ENCODE data around the gene HTR3A.
A peak's percentile ranks its signal among the peaks of the same experiment; 100 is the strongest.
"Not testable (repeated sequence)": the region's sequence is repeated elsewhere in the genome, so short reads cannot be mapped to it uniquely, and the experiment has no call there.

The HTR3A gene

DNA sequence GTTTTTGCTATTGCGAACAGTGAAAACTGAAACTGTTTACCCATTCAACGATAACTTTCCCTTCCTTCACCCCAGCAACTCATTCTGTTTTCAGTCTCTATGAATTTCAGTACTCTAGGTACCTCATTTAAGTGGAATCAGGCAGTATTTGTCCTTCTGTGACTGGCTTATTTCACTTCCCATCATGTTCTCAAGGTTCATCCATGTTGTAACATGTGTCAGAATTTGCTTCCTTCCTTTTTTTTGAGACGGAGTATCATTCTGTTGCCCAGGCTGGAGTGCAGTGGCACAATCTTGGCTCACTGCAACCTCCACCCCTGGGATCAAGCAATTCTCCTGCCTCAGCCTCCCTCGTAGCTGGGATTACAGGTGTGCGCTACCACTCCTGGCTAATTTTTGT, 46.6 kb upstream of the HTR3A start (continued):
- TF ChIP-seq, protein P1, sequence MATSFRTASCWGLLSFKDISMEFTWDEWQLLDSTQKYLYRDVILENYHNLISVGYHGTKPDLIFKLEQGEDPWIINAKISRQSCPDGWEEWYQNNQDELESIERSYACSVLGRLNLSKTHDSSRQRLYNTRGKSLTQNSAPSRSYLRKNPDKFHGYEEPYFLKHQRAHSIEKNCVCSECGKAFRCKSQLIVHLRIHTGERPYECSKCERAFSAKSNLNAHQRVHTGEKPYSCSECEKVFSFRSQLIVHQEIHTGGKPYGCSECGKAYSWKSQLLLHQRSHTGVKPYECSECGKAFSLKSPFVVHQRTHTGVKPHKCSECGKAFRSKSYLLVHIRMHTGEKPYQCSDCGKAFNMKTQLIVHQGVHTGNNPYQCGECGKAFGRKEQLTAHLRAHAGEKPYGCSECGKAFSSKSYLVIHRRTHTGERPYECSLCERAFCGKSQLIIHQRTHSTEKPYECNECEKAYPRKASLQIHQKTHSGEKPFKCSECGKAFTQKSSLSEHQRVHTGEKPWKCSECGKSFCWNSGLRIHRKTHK (tag by site-specific recombination; IDR thresholded peaks at IDR 0.05): no peak

DNA sequence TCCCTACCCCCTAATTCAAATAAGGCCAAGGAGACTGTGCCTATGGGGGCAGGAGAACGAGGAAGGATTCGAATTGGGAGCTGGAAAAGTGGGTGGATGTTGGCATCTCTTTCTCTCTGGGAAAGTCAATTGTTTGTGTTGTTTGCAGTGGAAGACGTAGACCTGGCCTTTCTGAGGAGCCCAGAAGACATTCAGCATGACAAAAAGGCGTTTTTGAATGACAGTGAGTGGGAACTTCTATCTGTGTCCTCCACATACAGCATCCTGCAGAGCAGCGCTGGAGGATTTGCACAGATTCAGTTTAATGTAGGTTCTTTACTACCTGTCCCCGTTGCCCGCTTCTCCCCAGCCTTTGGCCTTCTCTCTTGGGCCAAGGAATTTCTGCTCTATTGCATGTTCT, 42.1 kb upstream of the HTR3A start:
- no peaks in the 10 kb centered on the region for H3K36me3 ChIP-seq (ENCODE audit: control insufficient read depth in 2 of 2, insufficient read depth in 1 of 2, low read length in 2 of 2)
- no peak overlapping the region for H3K4me3 ChIP-seq (ENCODE audit: low read depth, low read length)
- H3K9me3 ChIP-seq (ENCODE audit: control insufficient read depth, insufficient read depth, low read depth, low read length): no peaks in the 10 kb centered on the region
- H3K27ac ChIP-seq (ENCODE audit: extremely low read depth, low read depth, low read length): no peak overlapping the region
- H3K4me1 ChIP-seq (ENCODE audit: control insufficient read depth, insufficient read depth, low read length): no peaks in the 10 kb centered on the region
- ChIA-PET CTCF (no interaction called here), POLR2A (no interaction called here)
- TF ChIP-seq, protein P2, sequence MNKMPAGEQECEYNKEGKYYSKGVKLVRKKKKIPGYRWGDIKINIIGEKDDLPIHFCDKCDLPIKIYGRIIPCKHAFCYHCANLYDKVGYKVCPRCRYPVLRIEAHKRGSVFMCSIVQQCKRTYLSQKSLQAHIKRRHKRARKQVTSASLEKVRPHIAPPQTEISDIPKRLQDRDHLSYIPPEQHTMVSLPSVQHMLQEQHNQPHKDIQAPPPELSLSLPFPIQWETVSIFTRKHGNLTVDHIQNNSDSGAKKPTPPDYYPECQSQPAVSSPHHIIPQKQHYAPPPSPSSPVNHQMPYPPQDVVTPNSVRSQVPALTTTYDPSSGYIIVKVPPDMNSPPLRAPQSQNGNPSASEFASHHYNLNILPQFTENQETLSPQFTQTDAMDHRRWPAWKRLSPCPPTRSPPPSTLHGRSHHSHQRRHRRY (tag by site-specific recombination; IDR thresholded peaks at IDR 0.05): no peak
- no peak for TF ChIP-seq ZNF792 (tag by site-specific recombination; IDR thresholded peaks at IDR 0.05)
- TF ChIP-seq ZNF621 (tag by site-specific recombination; IDR thresholded peaks at IDR 0.05): no peak
- TF ChIP-seq KLF10 (tag by site-specific recombination; IDR thresholded peaks at IDR 0.05): no peak
- TF ChIP-seq, protein P3, sequence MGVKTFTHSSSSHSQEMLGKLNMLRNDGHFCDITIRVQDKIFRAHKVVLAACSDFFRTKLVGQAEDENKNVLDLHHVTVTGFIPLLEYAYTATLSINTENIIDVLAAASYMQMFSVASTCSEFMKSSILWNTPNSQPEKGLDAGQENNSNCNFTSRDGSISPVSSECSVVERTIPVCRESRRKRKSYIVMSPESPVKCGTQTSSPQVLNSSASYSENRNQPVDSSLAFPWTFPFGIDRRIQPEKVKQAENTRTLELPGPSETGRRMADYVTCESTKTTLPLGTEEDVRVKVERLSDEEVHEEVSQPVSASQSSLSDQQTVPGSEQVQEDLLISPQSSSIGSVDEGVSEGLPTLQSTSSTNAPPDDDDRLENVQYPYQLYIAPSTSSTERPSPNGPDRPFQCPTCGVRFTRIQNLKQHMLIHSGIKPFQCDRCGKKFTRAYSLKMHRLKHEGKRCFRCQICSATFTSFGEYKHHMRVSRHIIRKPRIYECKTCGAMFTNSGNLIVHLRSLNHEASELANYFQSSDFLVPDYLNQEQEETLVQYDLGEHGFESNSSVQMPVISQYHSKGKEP (tag by site-specific recombination; IDR thresholded peaks at IDR 0.05): no peak
- TF ChIP-seq REPIN1 (tag by site-specific recombination; IDR thresholded peaks at IDR 0.05; ENCODE audit: low read depth): no peak
- no peak for TF ChIP-seq GFI1B (tag by site-specific recombination; IDR thresholded peaks at IDR 0.05)
- TF ChIP-seq ZNF670 (tag by site-specific recombination; IDR thresholded peaks at IDR 0.05; ENCODE audit: low read depth): no peak
- no peak for TF ChIP-seq ZNF837 (tag by site-specific recombination; IDR thresholded peaks at IDR 0.05)
- TF ChIP-seq ZFHX2 (tag by site-specific recombination; conservative IDR thresholded peaks at IDR 0.05): no peak
- no peak for TF ChIP-seq ZNF292 (tag by site-specific recombination; IDR thresholded peaks at IDR 0.05; ENCODE audit: borderline replicate concordance, low read depth)
- no peak for TF ChIP-seq ZEB2 (tag by site-specific recombination; IDR thresholded peaks at IDR 0.05)
- no peak for TF ChIP-seq BCL11A (tag by site-specific recombination; IDR thresholded peaks at IDR 0.05; ENCODE audit: low read depth)
- TF ChIP-seq ZNF155 (tag by site-specific recombination; IDR thresholded peaks at IDR 0.05): no peak

DNA sequence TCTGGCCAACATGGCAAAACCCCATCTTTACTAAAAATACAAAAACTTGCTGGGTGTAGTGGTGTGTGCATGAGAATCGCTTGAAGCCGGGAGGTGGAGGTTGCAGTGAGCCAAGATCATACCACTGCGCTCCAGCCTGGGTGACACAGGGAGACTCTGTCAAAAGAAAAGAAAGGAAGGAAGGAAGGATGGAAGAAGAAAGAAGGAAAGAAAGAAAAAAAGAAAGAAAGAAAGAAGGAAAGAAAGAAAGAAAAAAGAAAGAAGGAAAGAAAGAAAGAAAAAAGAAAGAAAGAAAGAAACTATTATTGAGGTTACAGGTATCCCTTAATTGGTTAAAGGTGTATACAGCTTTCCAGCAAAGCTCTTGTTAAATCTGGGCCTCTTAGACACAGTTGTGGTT, 40.7 kb upstream of the HTR3A start:
- H3K27ac ChIP-seq (ENCODE audit: extremely low read depth, low read depth, low read length); H3K4me3 ChIP-seq (ENCODE audit: low read depth, low read length); POLR2A ChIA-PET; H3K36me3 ChIP-seq (ENCODE audit: control insufficient read depth in 2 of 2, insufficient read depth in 1 of 2, low read length in 2 of 2); H3K4me1 ChIP-seq (ENCODE audit: control insufficient read depth, insufficient read depth, low read length); H3K9me3 ChIP-seq (ENCODE audit: control insufficient read depth, insufficient read depth, low read depth, low read length): not testable (repeated sequence)
- TF ChIP-seq, protein P4, sequence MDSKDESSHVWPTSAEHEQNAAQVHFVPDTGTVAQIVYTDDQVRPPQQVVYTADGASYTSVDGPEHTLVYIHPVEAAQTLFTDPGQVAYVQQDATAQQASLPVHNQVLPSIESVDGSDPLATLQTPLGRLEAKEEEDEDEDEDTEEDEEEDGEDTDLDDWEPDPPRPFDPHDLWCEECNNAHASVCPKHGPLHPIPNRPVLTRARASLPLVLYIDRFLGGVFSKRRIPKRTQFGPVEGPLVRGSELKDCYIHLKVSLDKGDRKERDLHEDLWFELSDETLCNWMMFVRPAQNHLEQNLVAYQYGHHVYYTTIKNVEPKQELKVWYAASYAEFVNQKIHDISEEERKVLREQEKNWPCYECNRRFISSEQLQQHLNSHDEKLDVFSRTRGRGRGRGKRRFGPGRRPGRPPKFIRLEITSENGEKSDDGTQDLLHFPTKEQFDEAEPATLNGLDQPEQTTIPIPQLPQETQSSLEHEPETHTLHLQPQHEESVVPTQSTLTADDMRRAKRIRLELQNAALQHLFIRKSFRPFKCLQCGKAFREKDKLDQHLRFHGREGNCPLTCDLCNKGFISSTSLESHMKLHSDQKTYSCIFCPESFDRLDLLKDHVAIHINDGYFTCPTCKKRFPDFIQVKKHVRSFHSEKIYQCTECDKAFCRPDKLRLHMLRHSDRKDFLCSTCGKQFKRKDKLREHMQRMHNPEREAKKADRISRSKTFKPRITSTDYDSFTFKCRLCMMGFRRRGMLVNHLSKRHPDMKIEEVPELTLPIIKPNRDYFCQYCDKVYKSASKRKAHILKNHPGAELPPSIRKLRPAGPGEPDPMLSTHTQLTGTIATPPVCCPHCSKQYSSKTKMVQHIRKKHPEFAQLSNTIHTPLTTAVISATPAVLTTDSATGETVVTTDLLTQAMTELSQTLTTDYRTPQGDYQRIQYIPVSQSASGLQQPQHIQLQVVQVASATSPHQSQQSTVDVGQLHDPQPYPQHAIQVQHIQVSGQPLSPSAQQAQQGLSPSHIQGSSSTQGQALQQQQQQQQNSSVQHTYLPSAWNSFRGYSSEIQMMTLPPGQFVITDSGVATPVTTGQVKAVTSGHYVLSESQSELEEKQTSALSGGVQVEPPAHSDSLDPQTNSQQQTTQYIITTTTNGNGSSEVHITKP (tag by site-specific recombination; IDR thresholded peaks at IDR 0.05): peak; percentile 63
- TF ChIP-seq ZNF366 (tag by site-specific recombination; conservative IDR thresholded peaks at IDR 0.05): peak; percentile 77
- CTCF ChIA-PET: interaction anchor here (1.1 to 1.8 kb wide), 2 partner anchors 28 to 38 kb away, joined by 3 to 8 read pairs; no protein-coding TSS in a partner anchor

Data from HEK293 (cell line).